Neural progenitor cell (in vitro differentiated cells): ENCODE measurements around the gene SLC15A1. TPM values are rescaled to one million over a fixed set of nuclear protein-coding genes. Genes with fewer than 3 reads are reported as not detected.

Experiments
- DNase-seq: peaks from one replicate; pipeline ENCODE4 v3.0.0-alpha.2; 2016; ENCODE audit warnings: low spot score
- H2AFZ ChIP-seq: fragments of 200-600 bp; sonication (generic); replicated peaks from 2 replicates; pipeline ENCODE4 v1.6.1; 2016; ENCODE audit warnings: antibody characterized with exemption
- H3F3A ChIP-seq: fragments of 200-600 bp; sonication (generic); 2 replicates; pipeline ENCODE4 v1.6.1; 2016; ENCODE audit warnings: antibody characterized with exemption, low read depth
- H3K27ac ChIP-seq: fragments of 200-600 bp; sonication (generic); 2 replicates; pipeline ENCODE4 v1.5.1; 2016; ENCODE audit warnings: mild to moderate bottlenecking
- H3K27me3 ChIP-seq: fragments of 200-600 bp; sonication (generic); 2 replicates; pipeline ENCODE4 v1.6.1; 2016; ENCODE audit warnings: mild to moderate bottlenecking, moderate library complexity
- H3K36me3 ChIP-seq: fragments of 200-600 bp; sonication (generic); 2 replicates; pipeline ENCODE4 v1.5.1; 2016
- H3K4me1 ChIP-seq: fragments of 200-600 bp; sonication (generic); 2 replicates; pipeline ENCODE4 v1.6.1; 2016; ENCODE audit warnings: mixed run types
- H3K4me2 ChIP-seq: fragments of 200-600 bp; sonication (generic); 2 replicates; pipeline ENCODE4 v1.6.1; 2016
- H3K4me3 ChIP-seq: fragments of 200-600 bp; sonication (generic); 2 replicates; pipeline ENCODE4 v1.5.1; 2016
- H3K79me2 ChIP-seq: fragments of 200-600 bp; sonication (generic); 2 replicates; pipeline ENCODE4 v1.6.1; 2016; ENCODE audit warnings: low read depth
- H3K9ac ChIP-seq: fragments of 200-600 bp; sonication (generic); 2 replicates; pipeline ENCODE4 v1.6.1; 2016
- H3K9me3 ChIP-seq: fragments of 200-600 bp; sonication (generic); 2 replicates; pipeline ENCODE4 v1.5.1; 2016; ENCODE audit warnings: low read depth
- H4K20me1 ChIP-seq: fragments of 200-600 bp; sonication (generic); 2 replicates; pipeline ENCODE4 v1.6.1; 2016; ENCODE audit warnings: low read depth
- H3K27ac Mint-ChIP-seq: 3 replicates; pipeline ENCODE4 v1.8.0; 2021; ENCODE audit warnings: mixed read lengths
- H3K27me3 Mint-ChIP-seq: 2 replicates; pipeline ENCODE4 v1.8.0; 2022; ENCODE audit warnings: low read depth, mild to moderate bottlenecking, inconsistent platforms, moderate library complexity, mixed read lengths; ENCODE audit not compliant: insufficient read depth
- H3K36me3 Mint-ChIP-seq: 3 replicates; pipeline ENCODE4 v1.8.0; 2021; ENCODE audit warnings: mixed read lengths
- H3K4me1 Mint-ChIP-seq: 3 replicates; pipeline ENCODE4 v1.8.0; 2021; ENCODE audit warnings: mixed read lengths
- H3K4me3 Mint-ChIP-seq: 3 replicates; pipeline ENCODE4 v1.8.0; 2021; ENCODE audit warnings: mild to moderate bottlenecking, moderate library complexity, mixed read lengths
- H3K9me3 Mint-ChIP-seq: 3 replicates; pipeline ENCODE4 v1.8.0; 2020; ENCODE audit warnings: mixed read lengths
- CTCF ChIP-seq: fragments of 200-600 bp; sonication (generic); IDR thresholded peaks from 2 replicates; pipeline ENCODE4 v1.5.1; 2017; ENCODE audit warnings: antibody characterized with exemption, mild to moderate bottlenecking
- EZH2 ChIP-seq: fragments of 200-600 bp; sonication (generic); IDR thresholded peaks from 2 replicates; pipeline ENCODE4 v1.6.1; 2017; ENCODE audit warnings: antibody characterized with exemption, mild to moderate bottlenecking, moderate library complexity
- EZH2phosphoT487 ChIP-seq: fragments of 200-600 bp; sonication (generic); IDR thresholded peaks from 2 replicates; pipeline ENCODE4 v1.6.1; 2017; ENCODE audit warnings: antibody characterized with exemption
- total RNA-seq: library from RNA; depleted of rRNA; stranded (reverse); fragments of >200 nt; gene quantifications from 2 replicates; pipeline ENCODE4 v1.2.3, GENCODE V29; 2015; ENCODE audit warnings: low replicate concordance

Gene SLC15A1
- total RNA-seq, 1 donor from 2014 or later, result not detected

- Mint-ChIP-seq H3K4me1 (no peaks in the 10 kb centered on the region), H3K36me3 (no peaks in the 10 kb centered on the region), H3K27ac (no peak overlapping the region), H3K9me3 (no peaks in the 10 kb centered on the region), H3K4me3 (no peak overlapping the region), H3K27me3 (peaks cover 8% of the 10 kb centered on the region)
- H3K36me3 ChIP-seq, result no peaks in the 10 kb centered on the region
- no peak overlapping the region for H3K4me3 ChIP-seq
- no peaks in the 10 kb centered on the region for H3K4me1 ChIP-seq
- no peak for TF ChIP-seq EZH2phosphoT487
- no peak for TF ChIP-seq EZH2
- TF ChIP-seq CTCF, result no peak
- H4K20me1 ChIP-seq, result no peaks in the 10 kb centered on the region
- no peak overlapping the region for H2AFZ ChIP-seq
- H3K9ac ChIP-seq, result no peak overlapping the region
- H3K9me3 ChIP-seq, result no peaks in the 10 kb centered on the region
- no peak overlapping the region for H3K27ac ChIP-seq
- H3K27me3 ChIP-seq, result no peaks in the 10 kb centered on the region
- no peaks in the 10 kb centered on the region for H3F3A ChIP-seq
- H3K79me2 ChIP-seq, result no peaks in the 10 kb centered on the region
- DNase-seq, result no peak
- H3K4me2 ChIP-seq, result no peak overlapping the region
These were observed 31.5 kb upstream of the SLC15A1 start for GRCh38 chr13:98783856-98784478.

GRCh38 chr13:98782654-98783053, 30.2 kb upstream of the SLC15A1 start:
- no peaks in the 10 kb centered on the region for H3K9me3 ChIP-seq
- no peaks in the 10 kb centered on the region for H3K27me3 ChIP-seq
- peaks cover 3% of the 10 kb centered on the region for H3K27me3 Mint-ChIP-seq
- no peak for DNase-seq
- H3K4me3 Mint-ChIP-seq, result no peak overlapping the region
- H3K27ac ChIP-seq, result no peak overlapping the region
- H2AFZ ChIP-seq, result no peak overlapping the region
- no peak overlapping the region for H3K4me2 ChIP-seq
- H3K4me1 Mint-ChIP-seq, result no peaks in the 10 kb centered on the region
- no peak overlapping the region for H3K27ac Mint-ChIP-seq
- no peak for TF ChIP-seq EZH2
- TF ChIP-seq CTCF, result no peak
- no peaks in the 10 kb centered on the region for H3F3A ChIP-seq
- H3K4me3 ChIP-seq, result no peak overlapping the region
- H4K20me1 ChIP-seq, result no peaks in the 10 kb centered on the region
- H3K36me3 Mint-ChIP-seq, result no peaks in the 10 kb centered on the region
- H3K36me3 ChIP-seq, result no peaks in the 10 kb centered on the region
- H3K9me3 Mint-ChIP-seq, result no peaks in the 10 kb centered on the region
- H3K79me2 ChIP-seq, result no peaks in the 10 kb centered on the region
- H3K4me1 ChIP-seq, result no peaks in the 10 kb centered on the region
- no peak overlapping the region for H3K9ac ChIP-seq

GRCh38 chr13:98781905-98782304, 29.4 kb upstream of the SLC15A1 start:
- H3F3A ChIP-seq, result no peaks in the 10 kb centered on the region
- no peak for TF ChIP-seq EZH2phosphoT487

GRCh38 chr13:98781470-98781869, 29.0 kb upstream of the SLC15A1 start:
- H3K27me3 Mint-ChIP-seq, result peaks cover 3% of the 10 kb centered on the region
- no peak overlapping the region for H3K27ac Mint-ChIP-seq
- Histone ChIP-seq H3K4me1 (no peaks in the 10 kb centered on the region), H3K79me2 (no peaks in the 10 kb centered on the region), H3K9me3 (no peaks in the 10 kb centered on the region), H3F3A (no peaks in the 10 kb centered on the region), H3K27me3 (no peaks in the 10 kb centered on the region), H3K9ac (no peak overlapping the region), H3K36me3 (no peaks in the 10 kb centered on the region), H3K27ac (no peak overlapping the region), H3K4me2 (no peak overlapping the region), H4K20me1 (no peaks in the 10 kb centered on the region), H2AFZ (no peak overlapping the region), H3K4me3 (no peak overlapping the region)
- no peaks in the 10 kb centered on the region for H3K4me1 Mint-ChIP-seq
- no peaks in the 10 kb centered on the region for H3K36me3 Mint-ChIP-seq
- DNase-seq, result no peak
- no peak for TF ChIP-seq EZH2
- no peak for TF ChIP-seq EZH2phosphoT487
- no peak for TF ChIP-seq CTCF
- no peaks in the 10 kb centered on the region for H3K9me3 Mint-ChIP-seq
- H3K4me3 Mint-ChIP-seq, result no peak overlapping the region

More at GRCh38 chr13:98781905-98782304, 29.4 kb upstream of the SLC15A1 start:
- Histone ChIP-seq H3K36me3 (no peaks in the 10 kb centered on the region), H4K20me1 (no peaks in the 10 kb centered on the region), H3K9ac (no peak overlapping the region), H3K4me2 (no peak overlapping the region), H3K27ac (no peak overlapping the region), H3K4me3 (no peak overlapping the region), H2AFZ (no peak overlapping the region), H3K27me3 (no peaks in the 10 kb centered on the region), H3K79me2 (no peaks in the 10 kb centered on the region), H3K4me1 (no peaks in the 10 kb centered on the region), H3K9me3 (no peaks in the 10 kb centered on the region)
- no peak for DNase-seq
- H3K9me3 Mint-ChIP-seq, result no peaks in the 10 kb centered on the region
- H3K27me3 Mint-ChIP-seq, result peaks cover 3% of the 10 kb centered on the region
- H3K27ac Mint-ChIP-seq, result no peak overlapping the region
- H3K4me1 Mint-ChIP-seq, result no peaks in the 10 kb centered on the region
- H3K4me3 Mint-ChIP-seq, result no peak overlapping the region
- no peaks in the 10 kb centered on the region for H3K36me3 Mint-ChIP-seq
